Cardiac muscle cell (in vitro differentiated cells and primary cell): Measurements from ENCODE around the gene CTNNA2. TPM values are rescaled to one million over a fixed set of nuclear protein-coding genes. Genes with fewer than 3 reads are reported as not detected.
"Not testable (repeated sequence)": the region's sequence is repeated elsewhere in the genome, so short reads cannot be mapped to it uniquely, and the experiment has no call there.

ENCODE experiments used
- DNase-seq, 2 donors: peaks; one replicate each; pipeline versions ENCODE4 v3.0.0 to v3.0.0-alpha.2; 2010 to 2017; ENCODE audit warnings: low read depth in 1 of 2, low spot score in 1 of 2
- H3K27ac ChIP-seq: fragments of 200-600 bp; sonication (generic); 2 replicates; pipeline ENCODE4 v1.5.1; 2016
- H3K27me3 ChIP-seq: fragments of 200-600 bp; sonication (generic); 2 replicates; pipeline ENCODE4 v1.6.0; 2016; ENCODE audit warnings: control low read depth
- H3K36me3 ChIP-seq: fragments of 200-600 bp; sonication (generic); 2 replicates; pipeline ENCODE4 v1.5.1; 2016; ENCODE audit warnings: control low read depth
- H3K4me1 ChIP-seq: fragments of 200-600 bp; sonication (generic); 2 replicates; pipeline ENCODE4 v1.8.1; 2017; ENCODE audit warnings: low read depth, mild to moderate bottlenecking, mixed run types
- H3K4me3 ChIP-seq: fragments of 200-600 bp; sonication (generic); 2 replicates; pipeline ENCODE4 v1.5.1; 2016; ENCODE audit warnings: mild to moderate bottlenecking
- H3K9me3 ChIP-seq: fragments of 200-600 bp; sonication (generic); 2 replicates; pipeline ENCODE4 v1.5.1; 2017; ENCODE audit warnings: low read depth, mild to moderate bottlenecking, control low read depth
- polyA plus RNA-seq: library from polyadenylated mRNA; unstranded; fragments of >200 nt; fragmentation: Nextera tagmentation; extraction: Ambion mirVana; gene quantifications from 2 replicates; pipeline ENCODE4 v1.2.1, GENCODE V29; 2016
- total RNA-seq: library from RNA; depleted of rRNA; stranded (reverse); fragments of >200 nt; gene quantifications from 2 replicates; pipeline ENCODE4 v1.2.3, GENCODE V29; 2016
- TF ChIP-seq, protein P1 (sequence below): IDR thresholded peaks from 2 replicates; pipeline ENCODE4 v1.5.1; 2012; ENCODE audit warnings: low read depth, mild to moderate bottlenecking, low read length

Gene CTNNA2
- total and polyA plus RNA-seq, 2 experiments from 2014 or later, result 7.4 to 17.4 TPM

DNA sequence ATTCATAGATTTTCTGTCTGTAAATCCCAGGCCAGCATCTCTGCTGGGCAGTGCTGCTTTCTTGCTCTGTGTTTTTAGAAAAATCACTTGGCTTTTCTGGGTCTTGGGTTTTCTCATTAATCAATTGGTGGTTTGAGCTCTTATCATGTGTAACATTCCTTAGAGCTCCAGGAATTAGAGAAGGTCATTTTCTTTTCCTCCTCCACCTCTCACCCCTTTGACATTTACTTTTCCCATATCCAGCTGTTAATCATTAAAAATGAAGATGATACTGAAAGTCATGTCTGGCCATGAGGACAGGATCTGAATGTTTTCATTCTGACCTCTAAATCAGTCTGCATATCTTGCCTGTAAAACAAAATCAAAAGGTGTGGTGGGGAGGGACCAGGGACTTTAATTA lies 680.7 kb downstream of the CTNNA2 start:
- H3K27ac ChIP-seq, result no peak overlapping the region
- peaks cover 6% of the 10 kb centered on the region for H3K4me1 ChIP-seq
- no peak for DNase-seq
- H3K36me3 ChIP-seq, result no peaks in the 10 kb centered on the region
- H3K4me3 ChIP-seq, result no peak overlapping the region
- TF ChIP-seq, protein P1, sequence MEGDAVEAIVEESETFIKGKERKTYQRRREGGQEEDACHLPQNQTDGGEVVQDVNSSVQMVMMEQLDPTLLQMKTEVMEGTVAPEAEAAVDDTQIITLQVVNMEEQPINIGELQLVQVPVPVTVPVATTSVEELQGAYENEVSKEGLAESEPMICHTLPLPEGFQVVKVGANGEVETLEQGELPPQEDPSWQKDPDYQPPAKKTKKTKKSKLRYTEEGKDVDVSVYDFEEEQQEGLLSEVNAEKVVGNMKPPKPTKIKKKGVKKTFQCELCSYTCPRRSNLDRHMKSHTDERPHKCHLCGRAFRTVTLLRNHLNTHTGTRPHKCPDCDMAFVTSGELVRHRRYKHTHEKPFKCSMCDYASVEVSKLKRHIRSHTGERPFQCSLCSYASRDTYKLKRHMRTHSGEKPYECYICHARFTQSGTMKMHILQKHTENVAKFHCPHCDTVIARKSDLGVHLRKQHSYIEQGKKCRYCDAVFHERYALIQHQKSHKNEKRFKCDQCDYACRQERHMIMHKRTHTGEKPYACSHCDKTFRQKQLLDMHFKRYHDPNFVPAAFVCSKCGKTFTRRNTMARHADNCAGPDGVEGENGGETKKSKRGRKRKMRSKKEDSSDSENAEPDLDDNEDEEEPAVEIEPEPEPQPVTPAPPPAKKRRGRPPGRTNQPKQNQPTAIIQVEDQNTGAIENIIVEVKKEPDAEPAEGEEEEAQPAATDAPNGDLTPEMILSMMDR, result no peak
- no peaks in the 10 kb centered on the region for H3K27me3 ChIP-seq
- H3K9me3 ChIP-seq, result no peaks in the 10 kb centered on the region

GRCh38 chr2:80195034-80195433 lies 682.2 kb downstream of the CTNNA2 start:
- H3K27me3 ChIP-seq, result no peaks in the 10 kb centered on the region
- DNase-seq, result no peak

GRCh38 chr2:80198042-80198441 lies 685.2 kb downstream of the CTNNA2 start:
- TF ChIP-seq, protein P1, result no peak
- no peaks in the 10 kb centered on the region for H3K36me3 ChIP-seq
- no peak for DNase-seq
- no peaks in the 10 kb centered on the region for H3K9me3 ChIP-seq
- no peaks in the 10 kb centered on the region for H3K27me3 ChIP-seq
- H3K4me3 ChIP-seq, result no peak overlapping the region
- no peak overlapping the region for H3K27ac ChIP-seq
- H3K4me1 ChIP-seq, result peaks cover 6% of the 10 kb centered on the region

More at GRCh38 chr2:80195034-80195433, 682.2 kb downstream of the CTNNA2 start:
- TF ChIP-seq, protein P1, result no peak
- Histone ChIP-seq H3K27ac (no peak overlapping the region), H3K9me3 (no peaks in the 10 kb centered on the region), H3K36me3 (no peaks in the 10 kb centered on the region), H3K4me3 (no peak overlapping the region), H3K4me1 (peaks cover 6% of the 10 kb centered on the region)

GRCh38 chr2:80199504-80199903 lies 686.7 kb downstream of the CTNNA2 start:
- Histone ChIP-seq H3K4me3 (no peak overlapping the region), H3K9me3 (no peaks in the 10 kb centered on the region), H3K36me3 (no peaks in the 10 kb centered on the region), H3K27ac (no peak overlapping the region), H3K4me1 (peaks cover 6% of the 10 kb centered on the region), H3K27me3 (no peaks in the 10 kb centered on the region)
- TF ChIP-seq, protein P1, result no peak
- no peak for DNase-seq

DNA sequence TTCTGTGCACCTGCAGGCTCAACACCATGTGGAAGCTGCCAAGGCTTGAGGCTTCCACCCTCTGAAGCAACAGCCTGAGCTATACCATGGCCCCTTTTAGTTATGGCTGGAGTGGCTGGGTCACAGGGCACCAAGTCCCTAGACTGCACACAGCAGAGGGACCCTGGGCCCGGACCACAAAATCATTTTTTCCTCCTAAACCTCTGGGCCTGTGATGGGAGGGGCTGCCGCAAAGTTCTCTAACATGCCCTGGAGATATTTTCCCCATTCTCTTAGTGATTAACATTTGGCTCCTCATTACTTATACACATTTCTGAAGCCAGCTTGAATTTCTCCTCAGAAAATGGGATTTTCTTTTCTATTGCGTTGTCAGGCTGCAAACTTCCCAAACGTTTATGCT lies 691.1 kb downstream of the CTNNA2 start:
- not testable (repeated sequence) for H3K27ac ChIP-seq, H3K9me3 ChIP-seq, H3K4me1 ChIP-seq, H3K4me3 ChIP-seq, H3K27me3 ChIP-seq, H3K36me3 ChIP-seq, DNase-seq

DNA sequence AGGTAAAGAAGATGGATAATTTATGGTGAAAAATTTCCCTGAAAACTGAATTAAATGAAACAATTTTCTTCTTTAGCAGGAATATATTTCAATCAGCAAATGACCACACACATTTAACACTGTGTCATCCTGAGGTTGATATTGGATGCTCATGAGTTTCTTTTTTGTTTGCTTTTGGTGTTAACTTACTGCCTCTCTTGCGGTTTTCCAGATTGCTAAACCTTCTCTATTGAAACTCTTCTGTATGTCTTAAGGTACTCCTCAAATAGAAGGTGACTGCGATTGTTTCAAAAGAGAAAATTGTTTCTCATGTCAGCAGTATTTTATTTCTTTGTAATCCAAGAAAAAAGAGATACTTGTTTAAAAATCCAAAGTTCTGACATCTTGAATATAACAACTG lies 692.6 kb downstream of the CTNNA2 start:
- Histone ChIP-seq H3K9me3 (no peaks in the 10 kb centered on the region), H3K4me1 (no peaks in the 10 kb centered on the region), H3K4me3 (no peak overlapping the region), H3K36me3 (no peaks in the 10 kb centered on the region), H3K27me3 (no peaks in the 10 kb centered on the region), H3K27ac (no peak overlapping the region)
- TF ChIP-seq, protein P1, result no peak
- DNase-seq, result no peak
